ENCODE data around the gene CHML.
A peak's percentile ranks its signal among the peaks of the same experiment; 100 is the strongest.

CHML gene

GRCh38 chr1:241600496-241600901, 39.7 kb downstream of the CHML start:
- no peak for DNase-seq (ENCODE audit: low read depth, low spot score)
- TF ChIP-seq EZH2 (IDR thresholded peaks at IDR 0.05) (no peak), POLR2AphosphoS5 (IDR thresholded peaks at IDR 0.05; ENCODE audit: borderline replicate concordance, low read depth, low read length) (no peak), FOXP2 (optimal IDR thresholded peaks at IDR 0.05; ENCODE audit: control extremely low read depth, extremely low read length, insufficient read depth) (no peak)
- peaks cover 25% of the 10 kb centered on the region for H3K36me3 ChIP-seq (ENCODE audit: insufficient read depth, low read length)
- H3K27ac ChIP-seq: no peak overlapping the region
- H3K9me3 ChIP-seq (ENCODE audit: low read depth, low read length): no peaks in the 10 kb centered on the region
- no peak overlapping the region for H3K9ac ChIP-seq (ENCODE audit: insufficient read length)
- H3K4me3 ChIP-seq: no peak overlapping the region

DNA sequence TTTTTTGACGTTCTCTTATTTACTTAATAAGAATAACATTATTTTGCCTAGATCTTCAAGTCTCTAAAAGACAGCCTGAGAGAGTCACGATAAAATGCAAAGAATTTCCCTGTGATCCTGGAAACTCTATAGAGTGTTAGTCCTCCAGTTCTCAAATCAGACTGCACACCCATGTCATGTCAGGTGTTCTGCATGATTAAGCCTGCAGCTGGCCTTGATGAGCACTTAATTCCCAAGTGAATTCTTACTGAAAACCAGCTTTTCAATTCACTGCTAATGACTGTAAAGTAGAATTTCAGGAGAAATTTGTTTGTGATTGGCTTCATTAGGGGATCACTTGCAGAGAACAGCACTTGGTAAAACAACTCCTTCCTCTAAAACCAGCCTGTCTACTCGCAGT, 41.9 kb downstream of the CHML start:
- Histone ChIP-seq H3K9me3 (ENCODE audit: low read depth, low read length) (no peaks in the 10 kb centered on the region), H3K27ac (no peak overlapping the region), H3K9ac (ENCODE audit: insufficient read length) (no peak overlapping the region), H3K36me3 (ENCODE audit: insufficient read depth, low read length) (peaks cover 40% of the 10 kb centered on the region), H3K4me3 (no peak overlapping the region)
- no peak for TF ChIP-seq FOXP2 (optimal IDR thresholded peaks at IDR 0.05; ENCODE audit: control extremely low read depth, extremely low read length, insufficient read depth)
- no peak for TF ChIP-seq POLR2AphosphoS5 (IDR thresholded peaks at IDR 0.05; ENCODE audit: borderline replicate concordance, low read depth, low read length)
- TF ChIP-seq EZH2 (IDR thresholded peaks at IDR 0.05): no peak
- DNase-seq (ENCODE audit: low read depth, low spot score): no peak

GRCh38 chr1:241596633-241597032, 43.5 kb downstream of the CHML start:
- DNase-seq (ENCODE audit: low read depth, low spot score): no peak
- no peak for TF ChIP-seq FOXP2 (optimal IDR thresholded peaks at IDR 0.05; ENCODE audit: control extremely low read depth, extremely low read length, insufficient read depth)
- no peak for TF ChIP-seq POLR2AphosphoS5 (IDR thresholded peaks at IDR 0.05; ENCODE audit: borderline replicate concordance, low read depth, low read length)
- no peak for TF ChIP-seq EZH2 (IDR thresholded peaks at IDR 0.05)
- Histone ChIP-seq H3K4me3 (no peak overlapping the region), H3K9ac (ENCODE audit: insufficient read length) (no peak overlapping the region), H3K9me3 (ENCODE audit: low read depth, low read length) (no peaks in the 10 kb centered on the region), H3K27ac (no peak overlapping the region), H3K36me3 (ENCODE audit: insufficient read depth, low read length) (peaks cover 53% of the 10 kb centered on the region)

DNA sequence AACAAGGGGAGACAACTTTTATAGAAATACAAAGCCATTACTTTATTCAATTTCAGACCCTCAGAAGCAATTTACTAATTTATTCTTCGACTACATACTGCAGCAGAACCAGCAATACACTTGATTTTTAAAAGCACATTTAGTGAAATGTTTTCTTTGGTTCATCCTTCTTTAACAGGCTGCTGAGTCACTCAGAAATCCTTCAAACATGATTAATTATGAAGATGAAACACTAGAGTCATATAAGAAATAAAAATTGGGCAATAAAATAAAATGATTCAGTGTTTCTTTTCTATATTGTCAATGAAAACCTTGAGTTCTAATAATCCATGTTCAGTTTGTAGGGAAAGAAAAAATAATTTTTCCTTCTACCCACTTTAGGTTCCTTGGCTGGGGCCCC, 47.0 kb downstream of the CHML start:
- peaks cover 81% of the 10 kb centered on the region for H3K36me3 ChIP-seq (ENCODE audit: insufficient read depth, low read length)
- H3K9me3 ChIP-seq (ENCODE audit: low read depth, low read length): no peaks in the 10 kb centered on the region
- peak overlapping the region; percentile 28; the same call in 1 of the 2 replicates for H3K27ac ChIP-seq
- H3K4me3 ChIP-seq: no peak overlapping the region
- no peak for DNase-seq (ENCODE audit: low read depth, low spot score)
- TF ChIP-seq FOXP2 (optimal IDR thresholded peaks at IDR 0.05; ENCODE audit: control extremely low read depth, extremely low read length, insufficient read depth) (no peak), EZH2 (IDR thresholded peaks at IDR 0.05) (no peak), POLR2AphosphoS5 (IDR thresholded peaks at IDR 0.05; ENCODE audit: borderline replicate concordance, low read depth, low read length) (no peak)
- no peak overlapping the region for H3K9ac ChIP-seq (ENCODE audit: insufficient read length)

- peak overlapping the region; percentile 28; the same call in 1 of the 2 replicates for H3K27ac ChIP-seq
- no peak for DNase-seq (ENCODE audit: low read depth, low spot score)
- TF ChIP-seq POLR2AphosphoS5 (IDR thresholded peaks at IDR 0.05; ENCODE audit: borderline replicate concordance, low read depth, low read length) (no peak), FOXP2 (optimal IDR thresholded peaks at IDR 0.05; ENCODE audit: control extremely low read depth, extremely low read length, insufficient read depth) (no peak), EZH2 (IDR thresholded peaks at IDR 0.05) (no peak)
- H3K36me3 ChIP-seq (ENCODE audit: insufficient read depth, low read length): peaks cover 82% of the 10 kb centered on the region
- H3K4me3 ChIP-seq: no peak overlapping the region
- no peaks in the 10 kb centered on the region for H3K9me3 ChIP-seq (ENCODE audit: low read depth, low read length)
- no peak overlapping the region for H3K9ac ChIP-seq (ENCODE audit: insufficient read length)
Observed at GRCh38 chr1:241592273-241592958, 47.8 kb downstream of the CHML start.

- no peak for DNase-seq (ENCODE audit: low read depth, low spot score)
- H3K27ac ChIP-seq: no peak overlapping the region
- H3K9ac ChIP-seq (ENCODE audit: insufficient read length): no peak overlapping the region
- TF ChIP-seq EZH2 (IDR thresholded peaks at IDR 0.05) (no peak), POLR2AphosphoS5 (IDR thresholded peaks at IDR 0.05; ENCODE audit: borderline replicate concordance, low read depth, low read length) (no peak), FOXP2 (optimal IDR thresholded peaks at IDR 0.05; ENCODE audit: control extremely low read depth, extremely low read length, insufficient read depth) (no peak)
- peaks cover 82% of the 10 kb centered on the region for H3K36me3 ChIP-seq (ENCODE audit: insufficient read depth, low read length)
- no peaks in the 10 kb centered on the region for H3K9me3 ChIP-seq (ENCODE audit: low read depth, low read length)
- no peak overlapping the region for H3K4me3 ChIP-seq
Observed at GRCh38 chr1:241591736-241592135, 48.4 kb downstream of the CHML start.

DNA sequence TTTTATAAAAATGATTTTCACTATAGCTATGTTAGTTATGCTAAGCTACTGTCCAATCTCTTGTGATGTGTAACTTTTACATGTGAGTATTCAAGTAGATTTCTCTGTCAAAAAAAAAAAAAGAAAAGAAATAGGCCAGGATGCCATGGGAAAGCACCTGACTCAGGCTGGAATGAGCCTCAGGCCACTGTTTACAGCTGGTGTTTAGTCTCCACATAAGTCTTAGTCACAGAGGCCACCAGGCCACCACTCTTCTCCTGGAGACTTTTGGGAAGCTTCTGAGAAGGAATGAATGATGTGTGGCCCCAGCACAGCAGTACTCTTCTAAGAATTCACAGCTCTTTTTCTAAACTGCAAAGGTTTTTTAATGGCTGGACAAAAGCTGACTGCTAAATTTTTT, 48.9 kb downstream of the CHML start:
- Histone ChIP-seq H3K27ac (no peak overlapping the region), H3K9me3 (ENCODE audit: low read depth, low read length) (no peaks in the 10 kb centered on the region), H3K4me3 (no peak overlapping the region), H3K9ac (ENCODE audit: insufficient read length) (no peak overlapping the region), H3K36me3 (ENCODE audit: insufficient read depth, low read length) (peaks cover 84% of the 10 kb centered on the region)
- DNase-seq (ENCODE audit: low read depth, low spot score): no peak
- TF ChIP-seq EZH2 (IDR thresholded peaks at IDR 0.05) (no peak), POLR2AphosphoS5 (IDR thresholded peaks at IDR 0.05; ENCODE audit: borderline replicate concordance, low read depth, low read length) (no peak), FOXP2 (optimal IDR thresholded peaks at IDR 0.05; ENCODE audit: control extremely low read depth, extremely low read length, insufficient read depth) (no peak)

DNA sequence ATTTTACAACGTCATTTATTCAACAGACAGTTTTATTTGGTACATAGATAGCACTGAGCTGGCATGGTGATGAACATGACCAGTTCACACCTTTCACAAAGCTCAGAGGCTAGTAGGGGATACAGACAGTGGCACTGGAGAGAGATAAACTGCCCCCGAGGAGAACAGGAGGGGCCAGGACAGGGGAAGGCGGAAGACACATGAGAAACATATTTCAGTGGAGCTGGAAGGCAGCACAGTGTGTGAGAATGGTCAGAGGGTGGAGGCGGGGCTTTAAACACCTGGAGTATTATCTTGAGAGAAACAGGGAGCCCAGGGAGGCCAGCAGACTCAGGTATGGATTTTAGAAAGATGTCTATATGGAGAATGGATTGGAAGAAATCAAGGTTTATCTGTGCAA, 49.5 kb downstream of the CHML start:
- no peak overlapping the region for H3K4me3 ChIP-seq
- DNase-seq (ENCODE audit: low read depth, low spot score): no peak
- no peak overlapping the region for H3K27ac ChIP-seq
- no peaks in the 10 kb centered on the region for H3K9me3 ChIP-seq (ENCODE audit: low read depth, low read length)
- H3K36me3 ChIP-seq (ENCODE audit: insufficient read depth, low read length): peaks cover 80% of the 10 kb centered on the region
- TF ChIP-seq POLR2AphosphoS5 (IDR thresholded peaks at IDR 0.05; ENCODE audit: borderline replicate concordance, low read depth, low read length) (no peak), FOXP2 (optimal IDR thresholded peaks at IDR 0.05; ENCODE audit: control extremely low read depth, extremely low read length, insufficient read depth) (no peak), EZH2 (IDR thresholded peaks at IDR 0.05) (no peak)
- H3K9ac ChIP-seq (ENCODE audit: insufficient read length): no peak overlapping the region

Measured in SK-N-MC (cell line).